ENCODE data around the gene SAA1. TPM values are rescaled to one million over a fixed set of nuclear protein-coding genes. Genes with fewer than 3 reads are reported as not detected.

SAA1 gene
- total RNA-seq, 2 donors from 2014 or later = 64.1 TPM; not detected in 1

- intact Hi-C loops (cut with DNase I) = no loop called here
- H3K9me3 ChIP-seq = no peaks in the 10 kb centered on the region
- no peak overlapping the region for H3K27ac ChIP-seq
- H3K27me3 ChIP-seq (replicated peaks; ENCODE audit: insufficient read depth) = no peaks in the 10 kb centered on the region
- 94% methylated on average over 5 of the region's 5 CpGs for WGBS
- TF ChIP-seq POLR2A (IDR thresholded peaks at IDR 0.05) = no peak
- TF ChIP-seq, protein P1, sequence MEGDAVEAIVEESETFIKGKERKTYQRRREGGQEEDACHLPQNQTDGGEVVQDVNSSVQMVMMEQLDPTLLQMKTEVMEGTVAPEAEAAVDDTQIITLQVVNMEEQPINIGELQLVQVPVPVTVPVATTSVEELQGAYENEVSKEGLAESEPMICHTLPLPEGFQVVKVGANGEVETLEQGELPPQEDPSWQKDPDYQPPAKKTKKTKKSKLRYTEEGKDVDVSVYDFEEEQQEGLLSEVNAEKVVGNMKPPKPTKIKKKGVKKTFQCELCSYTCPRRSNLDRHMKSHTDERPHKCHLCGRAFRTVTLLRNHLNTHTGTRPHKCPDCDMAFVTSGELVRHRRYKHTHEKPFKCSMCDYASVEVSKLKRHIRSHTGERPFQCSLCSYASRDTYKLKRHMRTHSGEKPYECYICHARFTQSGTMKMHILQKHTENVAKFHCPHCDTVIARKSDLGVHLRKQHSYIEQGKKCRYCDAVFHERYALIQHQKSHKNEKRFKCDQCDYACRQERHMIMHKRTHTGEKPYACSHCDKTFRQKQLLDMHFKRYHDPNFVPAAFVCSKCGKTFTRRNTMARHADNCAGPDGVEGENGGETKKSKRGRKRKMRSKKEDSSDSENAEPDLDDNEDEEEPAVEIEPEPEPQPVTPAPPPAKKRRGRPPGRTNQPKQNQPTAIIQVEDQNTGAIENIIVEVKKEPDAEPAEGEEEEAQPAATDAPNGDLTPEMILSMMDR (IDR thresholded peaks at IDR 0.05) = no peak
- TF ChIP-seq POLR2AphosphoS5 (IDR thresholded peaks at IDR 0.05) = no peak
- H3K4me1 ChIP-seq (replicated peaks) = no peaks in the 10 kb centered on the region
- no peak for DNase-seq (ENCODE audit: low spot score)
- peaks cover 0 to 5% of the 10 kb centered on the region in 2 donors for H3K36me3 ChIP-seq
- no peak overlapping the region for H3K4me3 ChIP-seq
Measured at GRCh38 chr11:18294862-18295261, 28.8 kb downstream of the SAA1 start.

GRCh38 chr11:18295316-18295715 lies 29.3 kb downstream of the SAA1 start:
- Histone ChIP-seq H3K4me3 (no peak overlapping the region), H3K9me3 (no peaks in the 10 kb centered on the region), H3K27me3 (replicated peaks; ENCODE audit: insufficient read depth) (no peaks in the 10 kb centered on the region), H3K27ac (no peak overlapping the region), H3K4me1 (replicated peaks) (no peaks in the 10 kb centered on the region), H3K36me3 (peaks cover 0 to 5% of the 10 kb centered on the region in 2 donors)
- 88% methylated on average over 2 of the region's 2 CpGs for WGBS
- TF ChIP-seq POLR2AphosphoS5 (IDR thresholded peaks at IDR 0.05) (no peak), POLR2A (IDR thresholded peaks at IDR 0.05) (no peak)
- TF ChIP-seq, protein P1 (IDR thresholded peaks at IDR 0.05) = no peak
- intact Hi-C loops (cut with DNase I) = no loop called here
- DNase-seq (ENCODE audit: low spot score) = no peak

- Histone ChIP-seq H3K36me3 (no peaks in the 10 kb centered on the region), H3K27me3 (replicated peaks; ENCODE audit: insufficient read depth) (no peaks in the 10 kb centered on the region), H3K4me3 (no peak overlapping the region), H3K4me1 (replicated peaks) (no peaks in the 10 kb centered on the region), H3K27ac (no peak overlapping the region), H3K9me3 (no peaks in the 10 kb centered on the region)
- TF ChIP-seq POLR2AphosphoS5 (IDR thresholded peaks at IDR 0.05) (no peak), POLR2A (IDR thresholded peaks at IDR 0.05) (no peak)
- TF ChIP-seq, protein P1 (IDR thresholded peaks at IDR 0.05) = no peak
- no peak for DNase-seq (ENCODE audit: low spot score)
- intact Hi-C loops (cut with DNase I) = no loop called here
Measured at GRCh38 chr11:18299721-18300120, 33.7 kb downstream of the SAA1 start.

- intact Hi-C loops (cut with DNase I) = no loop called here
- no peak overlapping the region for H3K4me3 ChIP-seq
- no peaks in the 10 kb centered on the region for H3K4me1 ChIP-seq (replicated peaks)
- H3K27me3 ChIP-seq (replicated peaks; ENCODE audit: insufficient read depth) = no peaks in the 10 kb centered on the region
- no peaks in the 10 kb centered on the region for H3K36me3 ChIP-seq
- DNase-seq (ENCODE audit: low spot score) = no peak
- H3K27ac ChIP-seq = no peak overlapping the region
- no peaks in the 10 kb centered on the region for H3K9me3 ChIP-seq
- TF ChIP-seq POLR2A (IDR thresholded peaks at IDR 0.05) (no peak), POLR2AphosphoS5 (IDR thresholded peaks at IDR 0.05) (no peak)
- TF ChIP-seq, protein P1 (IDR thresholded peaks at IDR 0.05) = no peak
Measured at GRCh38 chr11:18304745-18305144, 38.7 kb downstream of the SAA1 start.

DNA sequence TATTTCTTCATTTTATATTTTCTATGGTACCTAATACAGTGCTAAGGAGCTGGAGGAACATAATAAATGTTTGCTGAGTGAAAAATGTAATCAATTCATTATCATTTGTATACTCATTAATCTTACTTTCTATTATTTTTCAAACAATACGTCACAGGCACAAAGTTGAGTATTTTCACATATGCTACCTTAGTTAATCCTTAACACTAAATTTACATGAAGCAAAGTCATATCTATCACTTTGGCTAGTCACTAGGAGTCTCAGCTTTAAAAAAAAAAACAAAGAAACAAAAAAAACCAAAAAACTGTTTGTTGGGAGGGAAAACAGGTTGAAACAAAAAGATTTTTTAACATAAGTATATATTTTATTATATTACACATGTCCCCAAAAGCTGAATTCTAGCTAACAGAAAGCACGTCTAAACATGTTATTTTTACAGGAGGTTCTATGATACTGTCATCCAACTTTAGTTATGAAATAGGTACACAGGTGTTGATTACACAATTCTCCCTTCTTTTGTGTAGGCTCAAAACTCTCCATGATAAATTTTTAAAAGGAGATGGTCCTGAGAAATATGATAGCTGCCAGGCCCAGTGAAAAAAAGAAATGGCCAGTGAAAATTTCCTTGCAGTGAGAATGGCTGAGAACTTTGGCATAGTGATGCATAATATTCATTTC lies 41.5 kb downstream of the SAA1 start:
- no peak for DNase-seq (ENCODE audit: low spot score)
- Histone ChIP-seq H3K36me3 (no peaks in the 10 kb centered on the region), H3K27ac (no peak overlapping the region), H3K4me1 (replicated peaks) (no peaks in the 10 kb centered on the region), H3K27me3 (replicated peaks; ENCODE audit: insufficient read depth) (no peaks in the 10 kb centered on the region), H3K4me3 (no peak overlapping the region), H3K9me3 (no peaks in the 10 kb centered on the region)
- intact Hi-C loops (cut with DNase I) = no loop called here
- TF ChIP-seq, protein P1 (IDR thresholded peaks at IDR 0.05) = no peak
- no peak for TF ChIP-seq POLR2A (IDR thresholded peaks at IDR 0.05)
- TF ChIP-seq POLR2AphosphoS5 (IDR thresholded peaks at IDR 0.05) = no peak
- WGBS = 78% methylated on average over 2 of the region's 2 CpGs

All from prostate gland (tissue), 2 donors.